Stimulated activated naive CD8-positive, alpha-beta T cell treated with anti-CD3 and anti-CD28 coated beads, Interleukin-15, Interleukin-2, amounts not matched to agents 100 ng/mL and 50 ng/mL, for 24 hours (primary cell): ENCODE measurements around the gene SLC39A13.

Experiments used
- H3K27ac Mint-ChIP-seq: one replicate; pipeline ENCODE4 v1.8.0; 2021; ENCODE audit warnings: mild to moderate bottlenecking, mixed read lengths
- H3K27me3 Mint-ChIP-seq: one replicate; pipeline ENCODE4 v1.8.0; 2021; ENCODE audit warnings: mixed read lengths
- H3K36me3 Mint-ChIP-seq: one replicate; pipeline ENCODE4 v1.8.0; 2021; ENCODE audit warnings: low read depth, mixed read lengths
- H3K4me1 Mint-ChIP-seq: one replicate; pipeline ENCODE4 v1.8.0; 2021; ENCODE audit warnings: low read depth, mixed read lengths
- H3K4me3 Mint-ChIP-seq: one replicate; pipeline ENCODE4 v1.8.0; 2021; ENCODE audit warnings: mild to moderate bottlenecking, mixed read lengths
- H3K9me3 Mint-ChIP-seq: one replicate; pipeline ENCODE4 v1.8.0; 2021; ENCODE audit warnings: mixed read lengths

Gene SLC39A13

DNA sequence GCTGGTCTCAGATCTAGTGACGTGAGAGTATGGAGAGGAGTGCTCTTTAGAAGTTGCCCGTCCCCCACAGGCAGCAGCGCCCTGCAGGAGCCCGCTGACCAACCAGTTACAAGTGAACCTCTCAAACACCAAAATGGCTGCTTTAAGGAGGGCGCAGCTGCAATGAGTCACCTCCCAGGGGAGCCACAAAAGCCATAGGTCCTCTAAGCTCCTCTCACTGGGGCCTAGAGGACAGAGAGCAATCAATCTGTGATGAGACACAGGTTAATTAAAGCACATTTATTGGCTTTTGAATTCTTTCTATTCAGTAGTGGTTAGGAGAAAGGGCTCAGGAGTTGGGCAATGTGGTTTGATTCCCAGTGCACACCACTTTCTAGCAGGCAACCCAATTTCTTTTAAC lies 56.1 kb downstream of the SLC39A13 start:
- Mint-ChIP-seq H3K27ac (no peak overlapping the region), H3K9me3 (no peaks in the 10 kb centered on the region), H3K27me3 (no peaks in the 10 kb centered on the region), H3K4me3 (no peak overlapping the region), H3K4me1 (peaks cover 6% of the 10 kb centered on the region), H3K36me3 (peaks cover 28% of the 10 kb centered on the region)
